ENCODE measurements around the gene NDRG3. TPM values are rescaled to one million over a fixed set of nuclear protein-coding genes. Genes with fewer than 3 reads are reported as not detected.

NDRG3 gene
- total and polyA plus RNA-seq, 2 of the 4 experiments (the other 2 are of a cell fraction), result 24.8 to 34.2 TPM

GRCh38 chr20:36773107-36773596, 27.3 kb upstream of the NDRG3 start:
- Histone ChIP-seq H3K4ac (ENCODE audit: low read depth, low read length) (peak overlapping the region; percentile 79), H3K27me3 (ENCODE audit: control insufficient read depth, insufficient read depth, low read length) (no peaks in the 10 kb centered on the region), H3K4me2 (ENCODE audit: low read depth, low read length) (peak overlapping the region; percentile 94), H2AK5ac (ENCODE audit: low read depth, low read length) (peak overlapping the region; percentile 57), H3K36me3 (ENCODE audit: control insufficient read depth, insufficient read depth, low read length) (peaks cover 3% of the 10 kb centered on the region; the same call in 1 of the 2 replicates), H3K56ac (ENCODE audit: extremely low read depth, insufficient read depth, low read length) (peak overlapping the region; percentile 23; the same call in 1 of the 2 replicates), H3K18ac (ENCODE audit: low read depth, low read length) (no peak overlapping the region), H3K9me1 (ENCODE audit: insufficient read depth, low read length) (no peaks in the 10 kb centered on the region), H3K4me3 (ENCODE audit: insufficient read depth, low read depth, low read length) (peak overlapping the region; percentile 64), H2BK5ac (ENCODE audit: low read depth, low read length, poor library complexity, severe bottlenecking) (peak overlapping the region; percentile 37), H2BK15ac (ENCODE audit: low read depth, low read length) (no peak overlapping the region), H2AK9ac (replicated peaks; ENCODE audit: low read depth, low read length, poor library complexity) (peak overlapping the region; percentile 98), H3K9ac (ENCODE audit: low read depth, low read length) (peak overlapping the region; percentile 76), H4K20me1 (ENCODE audit: insufficient read depth, low read length) (no peaks in the 10 kb centered on the region), H3K79me1 (ENCODE audit: low read depth in 1 of 2, low read length in 2 of 2) (peaks cover 4 to 18% of the 10 kb centered on the region in 2 experiments; a peak in 3 of 4 replicates), H3K4me1 (ENCODE audit: control insufficient read depth, insufficient read depth, low read length) (peaks cover 6% of the 10 kb centered on the region; the same call in 1 of the 2 replicates), H3K9me3 (ENCODE audit: control insufficient read depth, insufficient read depth, low read length) (no peaks in the 10 kb centered on the region), H2BK20ac (ENCODE audit: low read depth, low read length) (no peak overlapping the region), H3K27ac (ENCODE audit: insufficient read depth, low read length) (peak overlapping the region; percentile 66; the same call in 1 of the 2 replicates), H2AFZ (replicated peaks; ENCODE audit: low read length, poor library complexity) (peak overlapping the region; percentile 94), H3K14ac (replicated peaks; ENCODE audit: low read depth, low read length) (peak overlapping the region; percentile 70), H4K5ac (ENCODE audit: low read depth, low read length) (peak overlapping the region; percentile 9; the same call in 1 of the 2 replicates), H3K23ac (ENCODE audit: low read depth, low read length) (peak overlapping the region; percentile 74), H2BK120ac (ENCODE audit: low read depth, low read length) (no peak overlapping the region), H4K8ac (ENCODE audit: low read depth in 2 of 2, low read length in 2 of 2) (peak overlapping the region; percentile 21 to 38; a peak in 3 of 4 replicates), H4K91ac (ENCODE audit: insufficient read depth, low read depth, low read length) (peak overlapping the region; percentile 73)
- dilution Hi-C loops (cut with HindIII; ENCODE audit: low sequenced_read_pairs, unreplicated experiment), result no loop called here
- in situ Hi-C loops (cut with MboI; ENCODE audit: low sequenced_read_pairs), result no loop called here
- BruUV-seq (replicated peaks), result no TSS peak
- ChIA-PET CTCF (interaction anchor here (0.8 to 1.2 kb wide), 4 partner anchors 19 to 68 kb away, joined by 3 to 4 read pairs (median 4); no protein-coding TSS in a partner anchor), POLR2A (ENCODE audit: unreplicated experiment) (no interaction called here)
- peak; percentile 35 for ATAC-seq (ENCODE audit: low read depth)
- DNase-seq, result no peak
- 0% methylated on average over 17 of the region's 28 CpGs; no CpG with 5 or more reads in 1 of the 2 experiments for WGBS, 2 experiments (ENCODE audit: extremely low coverage in 2 of 2, insufficient read length in 1 of 2)
- intact Hi-C loops (cut with micrococcal nuclease), result no loop called here
- TF ChIP-seq, protein P1, sequence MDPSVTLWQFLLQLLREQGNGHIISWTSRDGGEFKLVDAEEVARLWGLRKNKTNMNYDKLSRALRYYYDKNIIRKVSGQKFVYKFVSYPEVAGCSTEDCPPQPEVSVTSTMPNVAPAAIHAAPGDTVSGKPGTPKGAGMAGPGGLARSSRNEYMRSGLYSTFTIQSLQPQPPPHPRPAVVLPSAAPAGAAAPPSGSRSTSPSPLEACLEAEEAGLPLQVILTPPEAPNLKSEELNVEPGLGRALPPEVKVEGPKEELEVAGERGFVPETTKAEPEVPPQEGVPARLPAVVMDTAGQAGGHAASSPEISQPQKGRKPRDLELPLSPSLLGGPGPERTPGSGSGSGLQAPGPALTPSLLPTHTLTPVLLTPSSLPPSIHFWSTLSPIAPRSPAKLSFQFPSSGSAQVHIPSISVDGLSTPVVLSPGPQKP (IDR thresholded peaks at IDR 0.05; ENCODE audit: borderline replicate concordance, low read depth, low read length), result no peak
- TF ChIP-seq USF2 (IDR thresholded peaks at IDR 0.05; ENCODE audit: low read depth, low read length), result no peak
